Lung (tissue), 12 donors: ENCODE data around the gene SLC4A1. TPM values are rescaled to one million over a fixed set of nuclear protein-coding genes. Genes with fewer than 3 reads are reported as not detected.

Experiments used
- ATAC-seq: fragments of 200-7000 bp; cut with Tn5 transposase; one replicate; pipeline ENCODE4 v1.9.1; 2020; ENCODE audit warnings: moderate number of reproducible peaks; ENCODE audit not compliant: insufficient read depth, low FRiP score
- DNase-seq, 3 donors: peaks; one replicate each; pipeline ENCODE4 v3.0.0-alpha.2; 2013 to 2017
- H3K27ac ChIP-seq, 2 donors: one replicate each; pipeline ENCODE4 v1.5.1; 2013; ENCODE audit warnings: mild to moderate bottlenecking in 2 of 2, moderate library complexity in 2 of 2, control low read depth in 1 of 2, inconsistent platforms in 1 of 2, low read depth in 1 of 2, low read length in 1 of 2
- H3K27me3 ChIP-seq, 3 donors: one replicate each; pipeline ENCODE4 v1.5.1; 2013; ENCODE audit warnings: low read length in 2 of 3; ENCODE audit not compliant: control insufficient read depth in 3 of 3, insufficient read depth in 3 of 3
- H3K36me3 ChIP-seq, 4 donors: one replicate each; pipeline ENCODE4 v1.5.1; 2013; ENCODE audit warnings: low read length in 4 of 4, mild to moderate bottlenecking in 1 of 4, moderate library complexity in 1 of 4; ENCODE audit not compliant: control insufficient read depth in 4 of 4, insufficient read depth in 4 of 4
- H3K4me1 ChIP-seq, 5 donors: one replicate each; pipeline ENCODE4 v1.5.1; 2013; ENCODE audit warnings: low read length in 5 of 5, mild to moderate bottlenecking in 2 of 5, moderate library complexity in 1 of 5; ENCODE audit not compliant: control insufficient read depth in 5 of 5, insufficient read depth in 5 of 5
- H3K4me3 ChIP-seq: one replicate; pipeline ENCODE4 v1.5.1; 2013; ENCODE audit warnings: mild to moderate bottlenecking, control low read depth, moderate library complexity
- H3K9ac ChIP-seq, 2 donors: one replicate each; pipeline ENCODE4 v1.5.1; 2013; ENCODE audit warnings: low read length in 2 of 2, control low read depth in 1 of 2; ENCODE audit not compliant: insufficient read depth in 1 of 2
- H3K9me3 ChIP-seq, 4 donors: one replicate each; pipeline ENCODE4 v1.5.1; 2013; ENCODE audit warnings: low read length in 3 of 4, mild to moderate bottlenecking in 1 of 4, moderate library complexity in 1 of 4; ENCODE audit not compliant: control insufficient read depth in 4 of 4, insufficient read depth in 3 of 4
- CTCF ChIP-seq: IDR thresholded peaks from 2 replicates; pipeline ENCODE4 v1.5.1; 2012; ENCODE audit warnings: mild to moderate bottlenecking; ENCODE audit errors: control extremely low read depth, extremely low read depth
- WGBS, 2 donors: extraction: QIAGEN DNeasy Blood & Tissue Kit; methylation state at CpG; one replicate each; pipeline ENCODE4 v1.1.7; 2013; 5-methylcytosine and 5-hydroxymethylcytosine counted together
- polyA plus RNA-seq, 2 donors: library from polyadenylated mRNA; stranded (reverse); fragments of 200-250 nt; gene quantifications; one replicate each; pipeline ENCODE4 v1.2.1, GENCODE V29; 2013
- total RNA-seq, 2 donors: library from RNA; depleted of rRNA in 1 of 2; stranded (reverse); fragments of >200 nt in 1 of 2; gene quantifications; one replicate each; pipeline ENCODE4 v1.2.1, GENCODE V29; 2014 to 2021
- donor health status: control.
- donor health status: control.
- donor health status: Bipolar disorder and iron deficiency.
- donor health status: healthy.
- donor health status: DM: yes; HTN: yes; CAD: no.

The SLC4A1 gene
- total and polyA plus RNA-seq, 4 donors: 0.10 to 40.9 (median 0.77) TPM

GRCh38 chr17:44280392-44280937, 12.5 kb upstream of the SLC4A1 start:
- WGBS, 2 donors: 76 to 83% methylated on average over 12 of the region's 12 CpGs
- no peak for TF ChIP-seq CTCF
- H3K27me3 ChIP-seq: peaks cover 0 to 2% (median 0%) of the 10 kb centered on the region in 3 donors
- H3K9me3 ChIP-seq: no peaks in the 10 kb centered on the region
- no peaks in the 10 kb centered on the region for H3K36me3 ChIP-seq
- ATAC-seq (no peak), DNase-seq (no peak)
- no peak overlapping the region for H3K9ac ChIP-seq
- no peak overlapping the region for H3K4me3 ChIP-seq
- H3K27ac ChIP-seq: peak overlapping the region in 1 of 2 donors; percentile 90
- peaks cover 0 to 11% (median 6%) of the 10 kb centered on the region in 5 donors for H3K4me1 ChIP-seq

DNA sequence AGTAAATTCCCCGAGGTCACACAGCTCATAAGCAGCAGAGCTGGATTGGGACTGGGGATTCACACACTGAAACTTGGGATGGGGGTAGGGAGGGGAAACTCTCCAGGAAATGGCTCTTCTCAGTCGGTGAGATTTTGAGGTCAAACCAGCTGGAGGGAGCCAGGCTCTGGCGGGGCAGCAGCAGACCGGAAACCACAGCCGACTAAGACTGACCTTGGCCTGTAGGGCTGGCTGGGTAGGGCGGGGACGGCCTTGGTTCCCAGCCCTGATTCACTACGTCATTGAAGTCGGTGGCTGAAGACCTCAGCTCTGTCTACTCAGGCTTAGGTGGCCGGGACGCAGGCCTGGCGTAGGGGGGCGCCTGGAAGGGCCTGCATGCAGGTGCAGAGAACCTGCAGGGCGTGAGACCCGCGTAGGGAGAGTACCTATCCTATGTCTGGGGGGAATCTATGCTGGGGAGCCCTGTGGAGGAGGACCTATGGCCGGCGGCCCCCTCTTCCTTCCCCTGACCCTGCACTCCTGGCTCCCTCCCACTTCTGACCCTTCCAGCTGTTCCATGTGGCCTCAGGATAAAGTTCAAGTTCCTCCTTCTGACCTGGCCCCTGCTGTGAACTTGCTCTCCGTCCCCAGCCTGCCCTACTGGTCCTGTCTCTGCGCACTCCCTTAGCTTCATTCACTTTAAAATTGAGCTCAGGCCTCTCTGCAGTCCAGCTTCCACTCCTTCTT, 11.9 kb upstream of the SLC4A1 start:
- no peak overlapping the region for H3K9ac ChIP-seq
- no peak for TF ChIP-seq CTCF
- H3K27me3 ChIP-seq: peaks cover 0 to 2% (median 0%) of the 10 kb centered on the region in 3 donors
- WGBS, 2 donors: 28 to 31% methylated on average over 20 of the region's 20 CpGs
- H3K4me3 ChIP-seq: no peak overlapping the region
- peak; percentile 87 for ATAC-seq
- DNase-seq: peak; percentile 44 to 77 (median 55)
- H3K27ac ChIP-seq: peak overlapping the region; percentile 34 to 90
- peaks cover 0 to 11% (median 6%) of the 10 kb centered on the region in 5 donors for H3K4me1 ChIP-seq
- H3K9me3 ChIP-seq: no peaks in the 10 kb centered on the region
- no peaks in the 10 kb centered on the region for H3K36me3 ChIP-seq

GRCh38 chr17:44279346-44279665, 11.4 kb upstream of the SLC4A1 start:
- peaks cover 0 to 11% (median 6%) of the 10 kb centered on the region in 5 donors for H3K4me1 ChIP-seq
- no peak for TF ChIP-seq CTCF
- no peak overlapping the region for H3K4me3 ChIP-seq
- ATAC-seq (no peak), DNase-seq (no peak)
- H3K36me3 ChIP-seq: no peaks in the 10 kb centered on the region
- no peaks in the 10 kb centered on the region for H3K9me3 ChIP-seq
- no peak overlapping the region for H3K9ac ChIP-seq
- 84 to 86% methylated on average over 2 of the region's 2 CpGs for WGBS, 2 donors
- H3K27me3 ChIP-seq: peaks cover 0 to 2% (median 0%) of the 10 kb centered on the region in 3 donors
- peak overlapping the region; percentile 23 to 90 for H3K27ac ChIP-seq
